ENCODE data around the gene RAPGEF3. TPM values are rescaled to one million over a fixed set of nuclear protein-coding genes. Genes with fewer than 3 reads are reported as not detected.
A peak's percentile ranks its signal among the peaks of the same experiment; 100 is the strongest.

The RAPGEF3 gene
- total RNA-seq, 1 experiment from 2014 or later: 5.7 TPM

GRCh38 chr12:47785887-47786661 is 27.4 kb upstream of the RAPGEF3 start:
- Histone ChIP-seq H3K4me2 (no peak overlapping the region), H3F3A (ENCODE audit: insufficient read depth, low read depth) (peaks cover 25% of the 10 kb centered on the region), H3K4me3 (no peak overlapping the region), H3K36me3 (ENCODE audit: low read depth) (peaks cover 1% of the 10 kb centered on the region; the same call in 1 of the 2 replicates), H3K9me2 (ENCODE audit: insufficient read depth) (no peaks in the 10 kb centered on the region), H3K79me2 (ENCODE audit: low read depth) (no peaks in the 10 kb centered on the region), H3K9me3 (ENCODE audit: insufficient read depth, low read depth) (no peaks in the 10 kb centered on the region), H2AFZ (no peak overlapping the region), H3K4me1 (replicated peaks; ENCODE audit: insufficient read depth) (peaks cover 14% of the 10 kb centered on the region), H3K27me3 (ENCODE audit: insufficient read depth, low read depth) (no peaks in the 10 kb centered on the region), H4K20me1 (ENCODE audit: insufficient read depth) (no peaks in the 10 kb centered on the region), H3K27ac (no peak overlapping the region)
- BruUV-seq (replicated peaks): no TSS peak
- intact Hi-C loops (cut with micrococcal nuclease; ENCODE audit: unreplicated experiment): no loop called here
- ChIA-PET POLR2A (ENCODE audit: unreplicated experiment) (no interaction called here), CTCF (interaction anchor here (0.7 kb wide), 1 partner anchor 52 kb away, joined by 3 read pairs; no protein-coding TSS in a partner anchor)
- DNase-seq: peak in 1 of 2 experiments; percentile 17
- TF ChIP-seq CTCF (conservative IDR thresholded peaks at IDR 0.05): no peak
- TF ChIP-seq EZH2 (IDR thresholded peaks at IDR 0.05; ENCODE audit: low read depth): no peak

- intact Hi-C loops (cut with micrococcal nuclease; ENCODE audit: unreplicated experiment): no loop called here
- TF ChIP-seq EZH2 (IDR thresholded peaks at IDR 0.05; ENCODE audit: low read depth): no peak
- no peak for TF ChIP-seq CTCF (conservative IDR thresholded peaks at IDR 0.05)
- Histone ChIP-seq H2AFZ (no peak overlapping the region), H3K4me3 (no peak overlapping the region), H3K9me2 (ENCODE audit: insufficient read depth) (no peaks in the 10 kb centered on the region), H3F3A (ENCODE audit: insufficient read depth, low read depth) (peaks cover 31% of the 10 kb centered on the region), H3K9me3 (ENCODE audit: insufficient read depth, low read depth) (no peaks in the 10 kb centered on the region), H3K4me2 (no peak overlapping the region), H3K4me1 (replicated peaks; ENCODE audit: insufficient read depth) (peaks cover 14% of the 10 kb centered on the region), H4K20me1 (ENCODE audit: insufficient read depth) (no peaks in the 10 kb centered on the region), H3K36me3 (ENCODE audit: low read depth) (no peaks in the 10 kb centered on the region; the same call in 1 of the 2 replicates), H3K27me3 (ENCODE audit: insufficient read depth, low read depth) (no peaks in the 10 kb centered on the region), H3K27ac (no peak overlapping the region), H3K79me2 (ENCODE audit: low read depth) (no peaks in the 10 kb centered on the region)
- no peak for DNase-seq
- ChIA-PET CTCF (interaction anchor here (0.7 kb wide), 1 partner anchor 53 kb away, joined by 3 read pairs; no protein-coding TSS in a partner anchor), POLR2A (ENCODE audit: unreplicated experiment) (no interaction called here)
- no TSS peak for BruUV-seq (replicated peaks)
These were observed 26.6 kb upstream of the RAPGEF3 start for GRCh38 chr12:47785036-47785886.

Measured in PC-9 (cell line).